ENCODE data around the gene MAP3K14. TPM values are rescaled to one million over a fixed set of nuclear protein-coding genes. Genes with fewer than 3 reads are reported as not detected.

Gene MAP3K14
- total RNA-seq, 1 experiment from 2014 or later: 58.3 TPM

DNA sequence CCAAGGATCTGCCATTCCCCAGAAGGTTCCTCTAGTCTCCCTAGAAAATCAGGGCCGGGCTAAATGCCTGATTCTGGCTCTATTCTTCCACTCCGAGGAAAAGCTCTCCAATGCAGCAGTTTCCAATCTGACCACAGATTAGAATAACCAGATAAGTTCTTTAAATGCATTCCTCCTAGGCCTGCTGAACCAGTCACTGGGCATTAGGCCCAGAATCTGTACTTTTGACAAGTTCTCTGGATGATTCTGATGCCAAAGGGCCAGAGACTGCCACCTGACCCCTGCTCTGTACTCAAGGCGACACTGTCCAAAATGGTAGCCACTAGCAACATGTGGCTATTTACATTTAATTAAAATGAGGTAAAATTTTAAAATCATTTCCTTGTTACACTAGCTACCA is 22.3 kb downstream of the MAP3K14 start:
- ChIA-PET CTCF (interaction anchor here (0.6 to 1.5 kb wide), 3 partner anchors 74 to 159 kb away, joined by 3 to 7 read pairs (median 6); partner anchors contain the start of gene ACBD4), POLR2A (ENCODE audit: unreplicated experiment) (interaction anchor here (0.6 kb wide), 3 partner anchors 16 to 20 kb away, joined by 3 to 6 read pairs (median 3); no protein-coding TSS in a partner anchor)
- Histone ChIP-seq H3K4me1 (replicated peaks; ENCODE audit: insufficient read depth) (peaks cover 61% of the 10 kb centered on the region), H4K20me1 (ENCODE audit: insufficient read depth) (peaks cover 2% of the 10 kb centered on the region; the same call in 1 of the 2 replicates), H3K36me3 (ENCODE audit: low read depth) (peaks cover 47% of the 10 kb centered on the region), H3K4me3 (no peak overlapping the region), H3K27ac (peak overlapping the region; percentile 82), H3K9me3 (ENCODE audit: insufficient read depth, low read depth) (no peaks in the 10 kb centered on the region), H3K4me2 (peak overlapping the region; percentile 59), H3F3A (ENCODE audit: insufficient read depth, low read depth) (peaks cover 65% of the 10 kb centered on the region), H3K9me2 (ENCODE audit: insufficient read depth) (no peaks in the 10 kb centered on the region), H3K27me3 (ENCODE audit: insufficient read depth, low read depth) (no peaks in the 10 kb centered on the region), H2AFZ (no peak overlapping the region), H3K79me2 (ENCODE audit: low read depth) (peaks cover 93% of the 10 kb centered on the region)
- TF ChIP-seq EZH2 (IDR thresholded peaks at IDR 0.05; ENCODE audit: low read depth): no peak
- TF ChIP-seq, protein P1, sequence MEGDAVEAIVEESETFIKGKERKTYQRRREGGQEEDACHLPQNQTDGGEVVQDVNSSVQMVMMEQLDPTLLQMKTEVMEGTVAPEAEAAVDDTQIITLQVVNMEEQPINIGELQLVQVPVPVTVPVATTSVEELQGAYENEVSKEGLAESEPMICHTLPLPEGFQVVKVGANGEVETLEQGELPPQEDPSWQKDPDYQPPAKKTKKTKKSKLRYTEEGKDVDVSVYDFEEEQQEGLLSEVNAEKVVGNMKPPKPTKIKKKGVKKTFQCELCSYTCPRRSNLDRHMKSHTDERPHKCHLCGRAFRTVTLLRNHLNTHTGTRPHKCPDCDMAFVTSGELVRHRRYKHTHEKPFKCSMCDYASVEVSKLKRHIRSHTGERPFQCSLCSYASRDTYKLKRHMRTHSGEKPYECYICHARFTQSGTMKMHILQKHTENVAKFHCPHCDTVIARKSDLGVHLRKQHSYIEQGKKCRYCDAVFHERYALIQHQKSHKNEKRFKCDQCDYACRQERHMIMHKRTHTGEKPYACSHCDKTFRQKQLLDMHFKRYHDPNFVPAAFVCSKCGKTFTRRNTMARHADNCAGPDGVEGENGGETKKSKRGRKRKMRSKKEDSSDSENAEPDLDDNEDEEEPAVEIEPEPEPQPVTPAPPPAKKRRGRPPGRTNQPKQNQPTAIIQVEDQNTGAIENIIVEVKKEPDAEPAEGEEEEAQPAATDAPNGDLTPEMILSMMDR (conservative IDR thresholded peaks at IDR 0.05): no peak
- intact Hi-C loops (cut with micrococcal nuclease; ENCODE audit: unreplicated experiment): loop anchor here (1.0 to 2.0 kb wide), 3 partner anchors 18 to 23 kb away; partner anchors contain the start of gene MAP3K14
- DNase-seq: peak; percentile 69 to 93
- BruUV-seq (replicated peaks): no TSS peak

DNA sequence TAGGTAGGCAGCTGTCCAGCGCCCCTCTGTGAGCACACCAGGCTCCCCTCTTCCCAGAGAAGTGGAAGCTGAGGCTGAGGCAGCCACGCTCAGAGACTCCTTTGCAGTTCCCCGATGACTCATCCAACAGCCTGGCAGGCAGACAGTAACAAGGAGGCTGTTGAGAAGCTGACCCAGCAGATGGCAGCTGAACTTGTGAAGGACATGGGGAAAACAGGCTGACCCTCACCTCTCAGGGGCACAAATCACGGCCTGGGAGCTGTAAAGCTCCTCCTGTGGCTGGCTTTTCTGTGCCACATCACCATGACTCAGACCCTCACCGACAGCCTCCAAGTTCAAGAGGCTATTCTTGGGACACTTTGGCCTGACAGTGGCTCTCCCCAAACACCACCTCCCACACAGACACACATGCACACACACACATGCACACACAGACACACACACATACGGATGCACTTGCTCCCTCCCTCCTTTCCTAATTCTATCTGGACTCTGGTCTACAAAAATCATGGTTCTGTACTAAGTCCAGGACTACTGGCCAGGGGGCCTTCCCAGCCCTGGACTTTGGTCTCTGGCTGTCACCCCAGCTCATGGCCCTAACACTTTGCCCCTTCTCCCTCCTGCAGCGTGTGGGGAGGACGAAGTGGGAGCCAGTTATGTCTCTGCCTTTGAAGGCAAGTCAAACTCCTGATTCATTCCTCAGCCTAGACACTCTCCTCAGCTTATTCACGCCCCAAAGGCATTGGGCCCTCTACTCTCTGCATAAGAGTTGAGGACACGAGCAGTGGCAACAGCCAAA is 23.2 kb downstream of the MAP3K14 start:
- peak overlapping the region; percentile 82 for H3K27ac ChIP-seq
- peaks cover 61% of the 10 kb centered on the region for H3F3A ChIP-seq (ENCODE audit: insufficient read depth, low read depth)
- TF ChIP-seq, protein P1 (conservative IDR thresholded peaks at IDR 0.05): no peak; the same call in 1 of the 2 replicates
- no peak for TF ChIP-seq EZH2 (IDR thresholded peaks at IDR 0.05; ENCODE audit: low read depth)
- peak overlapping the region; percentile 59 for H3K4me2 ChIP-seq
- no peak overlapping the region for H3K4me3 ChIP-seq
- no peaks in the 10 kb centered on the region for H3K9me2 ChIP-seq (ENCODE audit: insufficient read depth)
- H4K20me1 ChIP-seq (ENCODE audit: insufficient read depth): peaks cover 4% of the 10 kb centered on the region; the same call in 1 of the 2 replicates
- ChIA-PET CTCF (interaction anchor here (0.6 to 1.5 kb wide), 6 partner anchors 10 to 158 kb away, joined by 3 to 6 read pairs (median 3); partner anchors contain the start of gene ACBD4), POLR2A (ENCODE audit: unreplicated experiment) (interaction anchor here (0.6 to 1.0 kb wide), 6 partner anchors 17 to 558 kb away, joined by 3 to 12 read pairs (median 4); partner anchors contain the start of gene MAP3K14)
- no peaks in the 10 kb centered on the region for H3K27me3 ChIP-seq (ENCODE audit: insufficient read depth, low read depth)
- peaks cover 61% of the 10 kb centered on the region for H3K4me1 ChIP-seq (replicated peaks; ENCODE audit: insufficient read depth)
- H3K9me3 ChIP-seq (ENCODE audit: insufficient read depth, low read depth): no peaks in the 10 kb centered on the region
- H3K36me3 ChIP-seq (ENCODE audit: low read depth): peaks cover 54% of the 10 kb centered on the region
- no peak overlapping the region for H2AFZ ChIP-seq
- intact Hi-C loops (cut with micrococcal nuclease; ENCODE audit: unreplicated experiment): loop anchor here (1.0 to 2.0 kb wide), 5 partner anchors 17 to 92 kb away; partner anchors contain the start of gene MAP3K14
- TSS peak; percentile 86 for BruUV-seq (replicated peaks)
- peaks cover 84% of the 10 kb centered on the region for H3K79me2 ChIP-seq (ENCODE audit: low read depth)
- DNase-seq: peak; percentile 83 to 96

DNA sequence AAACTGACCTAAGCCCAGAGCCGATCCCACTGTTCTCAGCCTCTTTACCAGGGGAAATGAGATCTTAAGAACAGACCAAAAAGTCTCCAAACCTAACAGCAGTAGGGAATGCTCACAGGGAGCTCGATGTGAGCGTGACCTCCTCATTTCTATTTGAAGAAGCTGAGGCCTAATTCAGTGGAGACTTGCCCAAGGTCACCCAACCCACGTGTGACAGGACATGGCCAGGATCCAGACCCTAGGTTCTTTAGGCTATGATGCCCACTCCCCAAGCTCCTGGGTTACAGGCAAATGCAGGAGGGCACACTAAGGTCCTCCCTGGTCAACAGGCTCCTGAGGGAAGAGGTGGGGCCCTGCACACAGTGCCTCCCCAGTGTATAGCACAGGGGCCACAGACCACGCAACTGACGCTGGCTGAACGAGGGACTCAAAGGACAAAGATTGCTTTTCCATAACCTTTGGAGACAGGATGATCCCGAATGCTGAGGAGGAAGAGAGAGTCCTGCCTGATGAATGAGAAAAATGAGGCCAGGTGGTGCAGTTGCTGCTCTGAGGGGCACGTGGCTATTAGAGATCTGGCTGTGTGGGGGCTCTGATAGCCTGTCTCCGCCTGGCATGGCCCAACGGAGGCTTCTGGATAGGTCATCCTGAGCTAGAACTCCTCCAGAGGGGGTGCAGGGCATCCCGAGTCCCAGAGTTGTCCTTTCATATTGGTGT is 24.0 kb downstream of the MAP3K14 start:
- CTCF ChIA-PET: interaction anchor here (1.0 to 1.5 kb wide), 3 partner anchors 19 to 157 kb away, joined by 3 to 6 read pairs (median 4); partner anchors contain the start of gene ACBD4
- Histone ChIP-seq H3K4me2 (peak overlapping the region; percentile 59), H3F3A (ENCODE audit: insufficient read depth, low read depth) (peaks cover 66% of the 10 kb centered on the region), H3K4me1 (replicated peaks; ENCODE audit: insufficient read depth) (peaks cover 57% of the 10 kb centered on the region), H2AFZ (no peak overlapping the region), H4K20me1 (ENCODE audit: insufficient read depth) (peaks cover 4% of the 10 kb centered on the region; the same call in 1 of the 2 replicates), H3K9me2 (ENCODE audit: insufficient read depth) (no peaks in the 10 kb centered on the region), H3K9me3 (ENCODE audit: insufficient read depth, low read depth) (no peaks in the 10 kb centered on the region), H3K36me3 (ENCODE audit: low read depth) (peaks cover 52% of the 10 kb centered on the region), H3K4me3 (no peak overlapping the region), H3K79me2 (ENCODE audit: low read depth) (peaks cover 76% of the 10 kb centered on the region), H3K27me3 (ENCODE audit: insufficient read depth, low read depth) (no peaks in the 10 kb centered on the region), H3K27ac (peak overlapping the region; percentile 82)
- intact Hi-C loops (cut with micrococcal nuclease; ENCODE audit: unreplicated experiment): loop anchor here (1.0 kb wide), 2 partner anchors 79 to 92 kb away; no protein-coding TSS in a partner anchor
- DNase-seq: no peak
- TF ChIP-seq EZH2 (IDR thresholded peaks at IDR 0.05; ENCODE audit: low read depth): no peak
- TF ChIP-seq, protein P1 (conservative IDR thresholded peaks at IDR 0.05): no peak
- POLR2A ChIA-PET (ENCODE audit: unreplicated experiment): interaction anchor here (0.6 to 1.0 kb wide), 6 partner anchors 18 to 559 kb away, joined by 3 to 12 read pairs (median 4); partner anchors contain the start of gene MAP3K14
- no TSS peak for BruUV-seq (replicated peaks)
